GM19351 (cell line): ENCODE measurements around the gene AQP12B.
"Not testable (repeated sequence)": the region's sequence is repeated elsewhere in the genome, so short reads cannot be mapped to it uniquely, and the experiment has no call there.

Experiments
- ATAC-seq: cut with Tn5 transposase; IDR thresholded peaks from one replicate; pipeline ENCODE4 v1.9.1; 2021; ENCODE audit warnings: mild to moderate bottlenecking, moderate library complexity; ENCODE audit not compliant: unreplicated experiment

The AQP12B gene

GRCh38 chr2:240685771-240686371, 3.2 kb upstream of the AQP12B start:
- no peak for ATAC-seq

DNA sequence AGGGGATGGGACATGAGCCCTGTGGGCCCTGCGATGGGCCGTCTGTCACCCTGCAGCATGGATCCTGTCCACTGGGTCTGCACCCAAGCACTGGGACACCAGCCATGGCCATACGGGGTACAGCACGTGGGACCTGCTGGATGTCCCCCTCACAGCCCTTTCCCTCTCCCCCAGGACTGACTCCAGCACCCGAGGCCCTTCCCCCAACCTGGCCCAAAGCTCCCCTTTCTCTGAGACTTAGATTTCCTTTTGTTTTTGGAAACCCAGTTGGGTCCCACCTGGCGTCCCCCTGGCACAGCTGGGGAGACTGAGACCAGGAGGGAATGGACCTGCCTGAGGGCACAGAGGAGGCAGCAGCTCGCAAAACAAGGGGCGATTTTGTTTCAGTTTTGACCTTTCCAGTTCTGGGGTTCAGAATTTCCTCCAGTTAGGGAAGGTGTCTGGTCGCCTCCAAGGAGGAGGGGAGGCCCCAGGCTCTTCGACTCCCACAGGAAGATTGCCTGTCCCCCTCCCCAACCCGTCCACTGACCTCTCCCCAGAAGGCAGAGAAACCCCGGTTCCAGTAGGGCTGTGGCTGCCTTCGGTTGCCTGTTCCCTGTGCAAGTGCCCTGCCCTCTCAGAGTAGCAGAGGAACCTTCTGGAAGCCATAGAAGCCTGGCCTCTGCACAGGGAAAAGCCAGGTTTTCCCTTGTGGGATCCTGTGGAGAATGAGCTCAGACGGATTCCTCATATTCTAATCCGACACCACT, 1.5 kb upstream of the AQP12B start:
- not testable (repeated sequence) for ATAC-seq

DNA sequence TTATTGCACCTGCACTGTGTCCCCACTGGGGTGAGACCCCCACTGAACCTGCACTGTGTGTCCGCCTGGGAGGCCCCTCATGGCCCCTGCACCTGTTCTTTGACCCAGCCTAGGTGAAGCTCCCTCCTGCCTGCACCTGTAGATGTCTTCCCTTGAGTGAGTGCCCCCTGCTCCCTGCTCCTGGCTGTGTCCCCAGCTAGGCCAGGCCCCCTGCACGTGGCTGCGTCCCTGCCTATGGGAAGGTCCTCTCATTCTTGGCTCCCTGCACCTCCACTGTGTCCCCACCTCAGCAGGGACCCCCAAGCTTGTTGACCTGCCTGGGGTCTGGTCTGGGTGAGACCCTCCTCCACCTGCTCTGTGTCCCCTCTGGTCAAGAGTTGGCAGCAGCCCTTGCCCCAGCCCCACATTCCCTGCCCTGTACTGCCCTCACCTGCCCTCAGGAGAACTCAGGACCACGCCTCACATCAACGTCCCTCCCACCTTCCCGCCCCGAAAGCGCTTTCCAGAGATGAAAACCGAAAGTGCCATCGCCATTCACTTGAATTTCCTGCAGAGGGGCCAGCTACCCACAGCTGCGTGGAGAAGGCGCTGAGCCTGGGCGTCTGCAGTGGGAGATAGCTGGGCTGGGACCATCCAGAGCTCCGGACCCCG, 769 bp upstream of the AQP12B start:
- not testable (repeated sequence) for ATAC-seq

- ATAC-seq, result not testable (repeated sequence)
Measured at GRCh38 chr2:240680185-240680584, 2.5 kb downstream of the AQP12B start.

DNA sequence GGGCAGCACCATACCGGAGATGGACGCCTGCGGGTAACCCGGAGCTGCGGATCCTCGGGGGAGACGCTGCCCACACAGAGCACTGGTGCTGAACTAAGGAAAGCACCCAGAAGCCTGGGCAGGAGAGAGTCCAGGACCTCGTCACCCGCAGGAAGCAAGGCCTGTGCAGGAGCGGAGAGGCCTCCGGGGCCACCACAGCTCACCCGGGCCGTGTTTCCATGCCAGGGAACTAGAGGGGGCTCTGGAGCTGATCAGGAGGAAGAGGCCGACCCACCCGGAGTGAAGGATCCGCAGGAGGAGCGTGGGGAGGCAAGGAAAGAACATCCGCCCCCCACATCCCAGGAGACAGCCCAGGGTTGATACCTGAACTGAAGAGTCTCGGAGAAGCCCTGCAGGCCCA, 3.8 kb downstream of the AQP12B start:
- not testable (repeated sequence) for ATAC-seq

GRCh38 chr2:240678043-240678442, 4.6 kb downstream of the AQP12B start:
- ATAC-seq, result not testable (repeated sequence)

DNA sequence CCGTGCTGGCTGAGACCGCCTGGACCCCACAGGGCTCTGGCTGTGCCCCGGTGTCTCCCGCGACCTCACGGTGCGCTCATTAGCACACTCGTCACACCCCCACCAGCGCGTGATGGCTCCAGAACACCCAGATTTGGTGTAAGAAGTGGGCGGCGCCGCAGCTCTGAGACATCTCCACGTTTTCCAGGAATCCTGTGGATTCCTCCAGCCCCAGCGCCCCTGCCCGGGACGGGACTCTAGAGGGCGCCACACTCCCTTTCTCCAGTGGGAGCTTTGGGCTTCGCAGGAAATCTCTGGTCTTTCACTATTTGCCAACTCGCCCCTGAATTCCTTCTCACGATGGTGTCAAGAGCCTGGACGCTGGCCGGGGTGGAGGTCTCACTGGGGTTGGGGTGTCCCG, 7.3 kb downstream of the AQP12B start:
- not testable (repeated sequence) for ATAC-seq

- not testable (repeated sequence) for ATAC-seq
Measured at GRCh38 chr2:240674461-240675184, 8.1 kb downstream of the AQP12B start.

- ATAC-seq, result no peak
Measured at GRCh38 chr2:240672701-240673190, 9.9 kb downstream of the AQP12B start.

DNA sequence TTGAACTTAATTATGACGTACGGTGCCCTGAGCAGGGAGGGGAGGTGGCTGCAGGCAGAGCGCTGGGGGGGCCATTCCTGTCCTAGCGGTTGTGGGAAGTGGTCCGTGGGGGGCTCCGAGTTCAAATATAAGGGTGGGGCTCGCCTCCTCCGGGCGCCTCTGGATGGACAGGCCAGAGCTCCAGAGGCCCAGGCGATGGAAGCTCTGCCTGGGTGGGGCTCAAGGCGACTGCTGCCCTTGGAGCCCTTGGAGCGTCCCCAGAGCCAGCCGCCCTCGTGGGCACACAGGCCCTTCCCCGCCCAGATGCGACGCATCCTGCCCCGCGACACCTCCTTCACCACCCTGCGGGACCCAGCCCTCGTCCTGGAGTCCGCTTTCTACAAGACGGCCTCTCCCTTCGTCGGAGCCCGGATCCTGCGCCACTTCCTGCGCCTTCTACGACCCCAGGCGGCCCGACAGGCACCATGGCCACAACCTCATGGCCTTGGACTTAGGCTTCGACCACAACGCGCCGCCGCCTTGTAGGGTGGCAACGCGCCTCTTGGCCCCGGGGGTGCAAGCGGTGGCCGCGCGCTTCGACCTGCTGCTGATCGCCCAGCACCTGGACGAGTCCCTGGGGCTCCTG, 10.5 kb downstream of the AQP12B start:
- no peak for ATAC-seq

GRCh38 chr2:240670950-240671349, 11.7 kb downstream of the AQP12B start:
- no peak for ATAC-seq

DNA sequence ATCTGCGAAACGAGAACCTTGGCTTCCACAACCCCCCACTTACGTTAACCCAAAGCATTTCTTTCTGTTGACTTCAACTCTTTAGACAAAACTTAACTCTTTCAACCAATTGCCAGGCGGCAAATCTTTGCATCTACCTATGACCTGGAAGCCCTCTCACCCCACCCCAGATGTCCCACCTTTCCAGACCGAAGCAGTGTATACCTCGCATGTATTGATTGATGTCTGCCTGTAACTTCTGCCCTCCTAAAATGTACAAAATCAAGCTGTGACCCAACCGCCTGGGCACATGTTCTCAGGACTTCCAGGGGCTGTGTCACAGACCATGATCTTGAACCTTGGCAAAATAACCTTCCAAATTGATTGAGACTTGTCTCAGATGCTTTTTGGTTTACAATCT, 12.3 kb downstream of the AQP12B start:
- no peak for ATAC-seq

- ATAC-seq, result no peak
Measured at GRCh38 chr2:240664622-240665021, 18.1 kb downstream of the AQP12B start.

DNA sequence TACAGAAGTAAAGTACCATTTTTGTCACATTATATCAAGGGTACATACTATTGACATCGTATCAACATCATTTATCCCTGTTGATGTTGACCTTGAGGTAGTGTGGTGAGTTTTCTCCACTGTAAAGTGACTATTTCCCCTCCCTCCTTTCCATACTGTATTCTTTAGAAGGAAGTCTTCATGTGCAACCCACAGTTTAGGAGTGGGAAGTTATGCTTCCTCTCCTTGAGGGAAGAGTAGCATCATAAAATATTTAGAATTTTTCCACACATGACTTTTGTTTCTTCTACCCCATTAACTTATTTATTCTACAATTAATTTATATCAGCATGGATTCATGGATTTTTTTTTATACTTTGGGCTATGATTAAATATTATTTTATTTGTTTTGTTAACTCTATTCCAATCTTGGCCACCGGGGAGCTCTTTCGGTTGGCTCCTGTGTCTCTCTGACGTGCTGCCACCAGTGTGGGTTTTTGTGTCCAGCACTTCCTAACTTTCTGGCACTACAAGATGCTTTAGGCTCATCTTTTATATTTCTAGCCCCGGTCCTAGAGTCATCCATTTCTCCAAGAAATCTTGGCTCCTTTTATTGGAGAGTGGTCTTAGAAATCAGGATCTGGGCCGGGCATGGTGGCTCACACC, 19.0 kb downstream of the AQP12B start:
- ATAC-seq, result no peak

DNA sequence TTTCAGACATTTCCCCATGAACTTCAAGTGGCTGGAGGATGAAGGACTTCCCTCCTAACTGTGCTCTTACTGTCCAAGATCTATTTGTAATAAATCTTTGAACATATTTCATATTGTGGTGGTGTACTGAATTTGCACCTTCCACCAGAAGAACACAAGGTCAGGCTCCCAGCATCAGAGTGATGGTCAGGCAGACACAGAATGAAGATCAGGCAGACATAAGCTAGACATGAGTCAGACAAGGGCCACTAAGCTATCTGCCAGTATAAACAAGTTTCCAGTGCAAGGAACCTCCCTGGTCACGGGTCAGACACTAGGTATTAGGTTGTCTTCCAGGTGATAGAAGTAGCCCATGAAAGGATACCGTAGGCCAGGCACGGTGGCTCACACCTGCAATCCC, 20.0 kb downstream of the AQP12B start:
- ATAC-seq, result no peak

DNA sequence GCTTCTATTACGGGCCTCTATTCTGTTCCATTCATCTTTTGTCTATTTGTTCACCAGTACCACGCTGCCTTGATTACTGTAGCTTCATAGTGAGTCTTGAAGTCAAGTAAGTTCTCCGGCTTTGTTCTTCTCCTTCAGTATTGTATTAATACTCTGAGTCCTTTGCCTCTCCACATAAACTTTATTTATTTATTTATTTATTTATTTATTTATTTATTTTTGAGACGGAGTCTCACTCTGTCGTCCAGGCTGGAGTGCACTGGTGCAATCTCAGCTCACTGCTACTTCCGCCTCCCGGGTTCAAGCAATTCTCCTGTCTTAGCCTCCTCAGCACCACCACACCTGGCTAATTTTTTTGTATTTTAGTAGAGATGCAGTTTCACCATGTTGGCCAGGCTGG, 22.8 kb downstream of the AQP12B start:
- not testable (repeated sequence) for ATAC-seq

DNA sequence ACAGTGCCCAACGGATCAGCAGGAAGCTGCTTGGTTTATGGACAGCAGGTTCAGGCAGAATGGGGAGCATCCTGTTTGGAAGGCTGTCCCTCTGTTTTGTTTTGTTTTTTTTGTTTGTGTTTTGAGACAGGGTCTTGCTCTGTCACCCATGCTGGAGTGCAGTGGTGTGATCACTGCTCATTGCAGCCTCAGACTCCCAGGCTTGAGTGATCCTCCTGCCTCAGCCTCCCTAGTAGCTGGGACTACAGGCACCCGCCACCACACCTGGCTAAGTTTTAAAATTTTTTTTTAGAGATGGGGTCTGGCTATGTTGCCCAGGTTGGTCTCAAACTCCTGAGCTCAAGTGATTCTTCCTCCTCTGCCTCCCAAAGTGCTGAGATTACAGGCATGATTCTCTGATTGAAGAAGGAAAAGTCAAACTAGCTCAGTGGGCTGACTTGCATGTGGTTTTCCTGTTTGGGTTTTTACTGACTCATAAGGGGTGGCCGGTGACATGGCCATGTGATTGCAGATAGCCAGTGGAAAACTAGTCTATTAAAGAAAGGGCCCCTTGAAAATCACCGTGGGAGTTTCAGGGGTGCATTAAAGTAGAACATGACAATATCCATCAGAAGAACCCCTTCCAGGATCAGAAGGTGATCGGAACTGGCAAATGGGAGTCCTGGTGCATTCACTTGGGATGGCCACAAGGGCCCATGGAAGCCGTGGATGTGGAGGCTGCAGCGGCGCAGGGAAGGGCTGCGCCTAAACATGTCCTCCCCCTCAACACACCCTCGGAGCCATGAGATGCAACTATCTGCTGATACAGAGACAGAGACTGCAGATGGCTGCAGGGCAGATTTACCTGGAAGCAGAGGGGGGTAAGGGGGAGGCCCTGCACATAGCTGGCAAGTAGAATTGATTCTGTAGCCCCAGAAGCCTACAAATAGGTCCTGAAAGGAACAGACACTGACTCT, 26.5 kb downstream of the AQP12B start:
- ATAC-seq, result no peak

- ATAC-seq, result no peak
Measured at GRCh38 chr2:240651185-240651584, 31.5 kb downstream of the AQP12B start.
